GM18867 (cell line): Measurements from ENCODE around the gene PMEPA1.
A peak's percentile ranks its signal among the peaks of the same experiment; 100 is the strongest.

Experiments used
- ATAC-seq: cut with Tn5 transposase; IDR thresholded peaks from one replicate; pipeline ENCODE4 v1.9.1; 2021; ENCODE audit warnings: mild to moderate bottlenecking, moderate library complexity; ENCODE audit not compliant: unreplicated experiment

The PMEPA1 gene

GRCh38 chr20:57695012-57695411, 14.8 kb downstream of the PMEPA1 start:
- ATAC-seq, result no peak

- no peak for ATAC-seq
Measured at GRCh38 chr20:57694481-57694880, 15.3 kb downstream of the PMEPA1 start.

- ATAC-seq, result no peak
Measured at GRCh38 chr20:57693670-57694329, 16.0 kb downstream of the PMEPA1 start.

- ATAC-seq, result no peak
Measured at GRCh38 chr20:57693002-57693582, 16.7 kb downstream of the PMEPA1 start.

- ATAC-seq, result no peak
Measured at GRCh38 chr20:57692393-57692792, 17.4 kb downstream of the PMEPA1 start.

- ATAC-seq, result no peak
Measured at GRCh38 chr20:57691699-57692098, 18.1 kb downstream of the PMEPA1 start.

GRCh38 chr20:57690525-57690924, 19.3 kb downstream of the PMEPA1 start:
- ATAC-seq, result no peak

- ATAC-seq, result no peak
Measured at GRCh38 chr20:57689745-57690481, 19.9 kb downstream of the PMEPA1 start.

- ATAC-seq, result no peak
Measured at GRCh38 chr20:57688864-57689263, 21.0 kb downstream of the PMEPA1 start.

- ATAC-seq, result no peak
Measured at GRCh38 chr20:57688295-57688694, 21.5 kb downstream of the PMEPA1 start.

- no peak for ATAC-seq
Measured at GRCh38 chr20:57686931-57687652, 22.7 kb downstream of the PMEPA1 start.

GRCh38 chr20:57685146-57685758, 24.6 kb downstream of the PMEPA1 start:
- ATAC-seq, result no peak

GRCh38 chr20:57684808-57685140, 25.0 kb downstream of the PMEPA1 start:
- no peak for ATAC-seq

GRCh38 chr20:57683881-57684807, 25.7 kb downstream of the PMEPA1 start:
- ATAC-seq, result no peak

GRCh38 chr20:57683287-57683686, 26.5 kb downstream of the PMEPA1 start:
- ATAC-seq, result no peak

GRCh38 chr20:57682184-57683101, 27.4 kb downstream of the PMEPA1 start:
- ATAC-seq, result peak; percentile 44

- ATAC-seq, result peak; percentile 35
Measured at GRCh38 chr20:57680934-57681914, 28.6 kb downstream of the PMEPA1 start.
